ENCODE data around the gene KCNA1.

- no peak for TF ChIP-seq ZFX (IDR thresholded peaks at IDR 0.05; ENCODE audit: borderline replicate concordance)
- TF ChIP-seq CTCF (IDR thresholded peaks at IDR 0.05), result no peak
Measured at GRCh38 chr12:4910502-4911315, 1.0 kb downstream of the KCNA1 start.
